ENCODE measurements around the gene XK. TPM values are rescaled to one million over a fixed set of nuclear protein-coding genes. Genes with fewer than 3 reads are reported as not detected.

XK gene, protein sequence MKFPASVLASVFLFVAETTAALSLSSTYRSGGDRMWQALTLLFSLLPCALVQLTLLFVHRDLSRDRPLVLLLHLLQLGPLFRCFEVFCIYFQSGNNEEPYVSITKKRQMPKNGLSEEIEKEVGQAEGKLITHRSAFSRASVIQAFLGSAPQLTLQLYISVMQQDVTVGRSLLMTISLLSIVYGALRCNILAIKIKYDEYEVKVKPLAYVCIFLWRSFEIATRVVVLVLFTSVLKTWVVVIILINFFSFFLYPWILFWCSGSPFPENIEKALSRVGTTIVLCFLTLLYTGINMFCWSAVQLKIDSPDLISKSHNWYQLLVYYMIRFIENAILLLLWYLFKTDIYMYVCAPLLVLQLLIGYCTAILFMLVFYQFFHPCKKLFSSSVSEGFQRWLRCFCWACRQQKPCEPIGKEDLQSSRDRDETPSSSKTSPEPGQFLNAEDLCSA
- total RNA-seq (ENCODE audit: unreplicated experiment), result 7.4 TPM
- long read RNA-seq, result 0 reads

GRCh38 chrX:37685381-37686359, at the start of gene XK:
TSS of gene XK (plus strand) at chrX:37685791. CDS start at chrX:37685962, 171 bp downstream.
- H3K4me3 Mint-ChIP-seq (ENCODE audit: unreplicated experiment), result peak within 1 kb of the TSS; percentile 78
- peaks cover 7% of the 10 kb centered on the region for H3K4me1 Mint-ChIP-seq (ENCODE audit: low read depth, unreplicated experiment)
- no peaks in the 10 kb centered on the region for H3K36me3 Mint-ChIP-seq (ENCODE audit: unreplicated experiment)
- no peaks in the 10 kb centered on the region for H3K9me3 Mint-ChIP-seq (ENCODE audit: unreplicated experiment)
- H3K27me3 Mint-ChIP-seq (ENCODE audit: unreplicated experiment), result no peaks in the 10 kb centered on the region
- no peak for TF ChIP-seq CTCF (IDR thresholded peaks at IDR 0.05; ENCODE audit: partially characterized antibody, unreplicated experiment)
- H3K27ac Mint-ChIP-seq (ENCODE audit: unreplicated experiment), result peak within 1 kb of the TSS; percentile 89
- DNase-seq, result peak; percentile 62

GRCh38 chrX:37638047-37638446, 47.5 kb upstream of the XK start:
- Mint-ChIP-seq H3K27me3 (ENCODE audit: unreplicated experiment) (no peaks in the 10 kb centered on the region), H3K36me3 (ENCODE audit: unreplicated experiment) (peaks cover 3% of the 10 kb centered on the region), H3K4me3 (ENCODE audit: unreplicated experiment) (no peak overlapping the region), H3K9me3 (ENCODE audit: unreplicated experiment) (peaks cover 1% of the 10 kb centered on the region), H3K27ac (ENCODE audit: unreplicated experiment) (no peak overlapping the region), H3K4me1 (ENCODE audit: low read depth, unreplicated experiment) (peaks cover 1% of the 10 kb centered on the region)
- TF ChIP-seq CTCF (IDR thresholded peaks at IDR 0.05; ENCODE audit: partially characterized antibody, unreplicated experiment), result no peak
- DNase-seq, result no peak

DNA sequence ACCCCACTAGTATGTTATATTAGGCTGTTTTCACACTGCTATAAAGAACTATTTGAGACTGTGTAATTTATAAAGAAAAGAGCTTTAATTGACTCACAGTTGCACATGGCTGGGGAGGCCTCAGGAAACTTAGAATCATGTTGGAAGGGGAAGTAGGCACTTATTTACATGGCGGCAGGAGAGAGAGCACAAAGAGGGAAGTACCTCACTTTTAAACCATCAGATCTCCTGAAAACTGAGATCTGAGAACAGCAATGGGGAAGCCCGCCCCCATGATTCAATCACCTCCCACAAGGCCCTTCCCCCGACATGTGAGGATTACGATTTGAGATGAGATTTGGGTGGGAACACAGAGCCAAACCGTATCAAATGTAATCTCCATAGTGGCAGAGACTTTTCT, 45.4 kb upstream of the XK start:
- Mint-ChIP-seq H3K36me3 (ENCODE audit: unreplicated experiment) (peaks cover 3% of the 10 kb centered on the region), H3K27ac (ENCODE audit: unreplicated experiment) (no peak overlapping the region), H3K4me3 (ENCODE audit: unreplicated experiment) (no peak overlapping the region), H3K9me3 (ENCODE audit: unreplicated experiment) (peaks cover 1% of the 10 kb centered on the region), H3K27me3 (ENCODE audit: unreplicated experiment) (no peaks in the 10 kb centered on the region), H3K4me1 (ENCODE audit: low read depth, unreplicated experiment) (peaks cover 3% of the 10 kb centered on the region)
- no peak for DNase-seq
- TF ChIP-seq CTCF (IDR thresholded peaks at IDR 0.05; ENCODE audit: partially characterized antibody, unreplicated experiment), result no peak

DNA sequence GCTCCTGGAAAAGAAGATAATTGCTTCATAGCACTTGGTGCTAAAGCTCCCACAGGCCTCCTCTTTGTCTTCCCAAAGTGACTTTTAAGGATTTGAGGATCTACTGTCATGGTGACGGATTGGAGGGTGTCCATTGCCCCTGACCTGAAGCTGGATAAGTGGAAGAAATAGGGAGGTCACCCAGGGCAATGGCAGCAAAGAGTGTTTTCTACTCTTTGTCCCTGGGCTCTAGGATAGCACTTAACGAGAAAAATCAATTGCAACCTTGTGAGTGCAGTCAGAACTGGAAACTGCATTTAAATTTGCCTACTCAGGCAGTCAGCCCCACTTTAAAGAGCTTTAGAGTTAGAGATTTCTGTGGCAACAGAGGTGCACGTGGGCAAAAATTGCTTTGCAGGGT, 43.7 kb upstream of the XK start:
- DNase-seq, result no peak
- H3K27me3 Mint-ChIP-seq (ENCODE audit: unreplicated experiment), result no peaks in the 10 kb centered on the region
- H3K4me1 Mint-ChIP-seq (ENCODE audit: low read depth, unreplicated experiment), result peaks cover 10% of the 10 kb centered on the region
- peaks cover 3% of the 10 kb centered on the region for H3K36me3 Mint-ChIP-seq (ENCODE audit: unreplicated experiment)
- H3K27ac Mint-ChIP-seq (ENCODE audit: unreplicated experiment), result no peak overlapping the region
- H3K4me3 Mint-ChIP-seq (ENCODE audit: unreplicated experiment), result peak overlapping the region; percentile 20
- peaks cover 1% of the 10 kb centered on the region for H3K9me3 Mint-ChIP-seq (ENCODE audit: unreplicated experiment)
- TF ChIP-seq CTCF (IDR thresholded peaks at IDR 0.05; ENCODE audit: partially characterized antibody, unreplicated experiment), result no peak

All from glutamatergic neuron (in vitro differentiated cells).